ENCODE results near the gene KYNU.
"Not testable (repeated sequence)": the region's sequence is repeated elsewhere in the genome, so short reads cannot be mapped to it uniquely, and the experiment has no call there.

Gene KYNU

DNA sequence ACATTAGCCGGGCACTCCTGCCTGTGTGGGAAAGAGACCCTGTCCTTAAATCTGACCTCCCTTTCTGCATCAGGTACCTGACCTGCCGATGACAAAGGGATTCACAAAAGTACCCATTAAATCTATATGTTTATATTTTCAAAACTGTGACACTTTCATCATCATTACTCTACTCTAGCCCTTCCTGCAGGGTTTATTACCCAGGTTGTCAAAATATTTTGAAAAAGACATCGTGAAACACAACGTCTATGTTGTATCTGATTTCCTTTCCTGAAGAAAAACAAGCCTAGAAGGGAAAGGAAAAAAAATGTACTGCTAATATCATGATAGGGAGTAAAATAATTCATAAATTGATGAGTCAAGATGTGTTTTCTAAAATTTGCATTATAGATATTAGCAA is 15.2 kb upstream of the KYNU start:
- Histone ChIP-seq H3K9me3 (ENCODE audit: insufficient read depth, low read depth, low read length) (no peaks in the 10 kb centered on the region), H3K36me3 (ENCODE audit: insufficient read depth, low read length) (no peaks in the 10 kb centered on the region), H3K4me1 (ENCODE audit: insufficient read depth, low read length) (peaks cover 4% of the 10 kb centered on the region; the same call in 1 of the 2 replicates), H3K27me3 (ENCODE audit: insufficient read depth, low read length) (no peaks in the 10 kb centered on the region), H3K9ac (ENCODE audit: low read depth, low read length) (no peak overlapping the region), H3K27ac (ENCODE audit: low read depth, low read length) (no peak overlapping the region), H3K4me3 (ENCODE audit: low read length) (no peak overlapping the region)
- 98% methylated on average over 4 of the region's 4 CpGs for WGBS

DNA sequence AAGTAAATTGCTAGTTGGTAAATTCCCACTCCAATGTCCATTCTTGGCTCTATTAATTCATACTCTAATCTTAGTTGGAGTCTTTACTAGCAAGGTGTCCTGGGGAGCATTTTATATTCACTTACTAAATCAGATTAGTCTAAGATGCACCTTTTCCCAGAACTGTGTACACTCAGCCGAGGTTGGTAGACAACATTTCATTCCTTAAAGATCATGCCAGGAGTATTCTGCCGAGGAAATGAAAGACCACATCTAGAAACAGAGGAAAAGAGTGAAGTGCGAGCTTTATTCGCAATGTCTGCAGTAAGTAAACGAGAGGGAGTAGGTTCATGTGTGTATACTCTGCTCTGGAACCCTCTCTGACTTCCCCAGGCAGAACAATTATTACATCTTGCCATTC is 14.6 kb upstream of the KYNU start:
- H3K9me3 ChIP-seq (ENCODE audit: insufficient read depth, low read depth, low read length), result no peaks in the 10 kb centered on the region
- peaks cover 4% of the 10 kb centered on the region; the same call in 1 of the 2 replicates for H3K4me1 ChIP-seq (ENCODE audit: insufficient read depth, low read length)
- H3K27me3 ChIP-seq (ENCODE audit: insufficient read depth, low read length), result no peaks in the 10 kb centered on the region
- 97% methylated on average over 5 of the region's 5 CpGs for WGBS
- no peak overlapping the region for H3K9ac ChIP-seq (ENCODE audit: low read depth, low read length)
- H3K36me3 ChIP-seq (ENCODE audit: insufficient read depth, low read length), result no peaks in the 10 kb centered on the region
- no peak overlapping the region for H3K27ac ChIP-seq (ENCODE audit: low read depth, low read length)
- no peak overlapping the region for H3K4me3 ChIP-seq (ENCODE audit: low read length)

DNA sequence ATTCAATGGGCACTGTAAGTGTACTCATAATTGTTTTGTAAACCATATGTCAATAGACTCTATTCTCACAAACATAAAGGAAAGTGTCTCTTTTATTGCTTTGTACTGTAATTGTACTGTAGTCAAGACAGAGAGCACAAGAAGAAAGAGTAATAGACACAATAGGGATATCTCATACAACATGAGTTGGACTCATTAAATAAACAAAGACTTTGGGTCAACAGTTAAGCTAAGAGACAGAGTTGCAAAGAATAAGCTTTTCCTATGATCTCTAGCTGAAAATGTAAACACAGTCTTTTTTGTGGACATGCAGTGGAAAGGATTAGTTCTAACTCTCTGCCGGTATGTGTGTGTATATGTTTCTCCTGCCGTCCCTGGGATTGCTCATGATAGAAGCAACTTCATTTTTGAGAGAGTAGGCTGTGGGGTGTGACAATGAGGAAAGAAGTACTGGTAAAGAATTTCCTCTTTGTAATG is 13.9 kb upstream of the KYNU start:
- 92% methylated on average over 2 of the region's 2 CpGs for WGBS
- no peak overlapping the region for H3K27ac ChIP-seq (ENCODE audit: low read depth, low read length)
- peaks cover 4% of the 10 kb centered on the region; the same call in 1 of the 2 replicates for H3K4me1 ChIP-seq (ENCODE audit: insufficient read depth, low read length)
- H3K9ac ChIP-seq (ENCODE audit: low read depth, low read length), result no peak overlapping the region
- no peaks in the 10 kb centered on the region for H3K27me3 ChIP-seq (ENCODE audit: insufficient read depth, low read length)
- no peaks in the 10 kb centered on the region for H3K36me3 ChIP-seq (ENCODE audit: insufficient read depth, low read length)
- H3K9me3 ChIP-seq (ENCODE audit: insufficient read depth, low read depth, low read length), result no peaks in the 10 kb centered on the region
- no peak overlapping the region for H3K4me3 ChIP-seq (ENCODE audit: low read length)

DNA sequence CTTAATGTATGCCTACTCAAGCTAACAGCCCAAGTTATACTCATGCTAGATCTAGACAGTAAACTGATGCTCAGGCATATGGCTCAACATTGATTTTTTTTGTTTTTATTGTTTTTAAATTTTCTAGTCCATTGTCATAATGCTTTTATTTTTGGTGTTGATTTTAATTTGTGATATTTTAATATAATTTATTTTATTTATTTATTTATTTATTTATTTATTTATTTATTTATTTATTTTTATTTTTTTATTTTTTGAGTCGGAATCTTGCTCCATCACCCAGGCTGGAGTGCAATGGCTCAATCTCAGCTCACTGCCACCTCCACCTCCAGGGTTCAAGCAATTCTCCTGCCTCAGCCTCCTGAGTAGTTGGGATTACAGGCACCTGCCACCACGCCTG is 12.9 kb upstream of the KYNU start:
- not testable (repeated sequence) for H3K4me1 ChIP-seq (ENCODE audit: insufficient read depth, low read length); H3K9me3 ChIP-seq (ENCODE audit: insufficient read depth, low read depth, low read length); H3K9ac ChIP-seq (ENCODE audit: low read depth, low read length); H3K36me3 ChIP-seq (ENCODE audit: insufficient read depth, low read length); H3K27me3 ChIP-seq (ENCODE audit: insufficient read depth, low read length); H3K27ac ChIP-seq (ENCODE audit: low read depth, low read length); H3K4me3 ChIP-seq (ENCODE audit: low read length)
- WGBS, result 100% methylated on average over 1 of the region's 2 CpGs

DNA sequence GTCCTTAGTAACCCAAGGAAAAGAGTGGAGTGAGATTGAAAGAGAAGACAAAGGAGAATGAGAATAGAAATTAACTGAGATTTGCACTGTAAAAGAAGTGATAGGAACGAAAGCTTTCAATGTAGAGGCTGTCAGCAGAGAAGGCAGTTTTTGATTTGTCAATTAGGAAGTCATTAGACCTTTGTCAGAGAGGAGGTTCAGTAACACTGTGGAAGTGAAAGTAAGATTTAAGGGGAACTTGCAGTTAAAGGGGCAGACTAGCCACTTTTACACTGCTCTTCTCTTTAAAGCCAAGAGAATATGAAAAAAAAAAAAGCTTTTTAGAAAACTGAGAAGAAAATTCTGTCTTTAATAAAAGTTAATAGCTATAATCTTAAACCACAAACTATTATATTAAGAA is 11.5 kb upstream of the KYNU start:
- Histone ChIP-seq H3K36me3 (ENCODE audit: insufficient read depth, low read length) (no peaks in the 10 kb centered on the region), H3K9ac (ENCODE audit: low read depth, low read length) (no peak overlapping the region), H3K27me3 (ENCODE audit: insufficient read depth, low read length) (no peaks in the 10 kb centered on the region), H3K9me3 (ENCODE audit: insufficient read depth, low read depth, low read length) (no peaks in the 10 kb centered on the region), H3K4me3 (ENCODE audit: low read length) (no peak overlapping the region), H3K27ac (ENCODE audit: low read depth, low read length) (no peak overlapping the region), H3K4me1 (ENCODE audit: insufficient read depth, low read length) (peaks cover 4% of the 10 kb centered on the region; the same call in 1 of the 2 replicates)
- WGBS, result 79% methylated on average over 1 of the region's 1 CpG

DNA sequence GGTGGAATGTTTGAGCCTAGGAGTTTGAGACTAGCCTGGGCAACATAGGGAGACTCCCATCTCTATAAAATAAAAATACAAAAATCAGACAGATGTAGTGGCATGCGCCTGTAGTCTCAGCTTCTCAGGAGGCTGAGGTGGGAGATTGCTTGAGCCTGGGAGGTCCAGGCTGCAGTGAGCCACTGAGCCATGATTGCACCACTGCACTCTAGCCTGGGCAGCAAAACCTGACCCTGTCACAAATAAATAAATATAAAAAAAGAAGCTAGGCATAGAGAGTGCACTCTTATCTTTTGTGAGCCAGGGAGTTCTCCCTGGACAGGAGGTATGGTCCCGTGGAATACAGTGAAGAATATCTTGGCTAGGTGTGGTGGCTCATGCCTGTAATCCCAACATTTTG is 11.0 kb upstream of the KYNU start:
- no peaks in the 10 kb centered on the region for H3K36me3 ChIP-seq (ENCODE audit: insufficient read depth, low read length)
- no peaks in the 10 kb centered on the region for H3K27me3 ChIP-seq (ENCODE audit: insufficient read depth, low read length)
- no peak overlapping the region for H3K4me3 ChIP-seq (ENCODE audit: low read length)
- H3K27ac ChIP-seq (ENCODE audit: low read depth, low read length), result no peak overlapping the region
- H3K9ac ChIP-seq (ENCODE audit: low read depth, low read length), result no peak overlapping the region
- WGBS, result 99% methylated on average over 2 of the region's 2 CpGs
- H3K9me3 ChIP-seq (ENCODE audit: insufficient read depth, low read depth, low read length), result no peaks in the 10 kb centered on the region
- H3K4me1 ChIP-seq (ENCODE audit: insufficient read depth, low read length), result peaks cover 4% of the 10 kb centered on the region; the same call in 1 of the 2 replicates

DNA sequence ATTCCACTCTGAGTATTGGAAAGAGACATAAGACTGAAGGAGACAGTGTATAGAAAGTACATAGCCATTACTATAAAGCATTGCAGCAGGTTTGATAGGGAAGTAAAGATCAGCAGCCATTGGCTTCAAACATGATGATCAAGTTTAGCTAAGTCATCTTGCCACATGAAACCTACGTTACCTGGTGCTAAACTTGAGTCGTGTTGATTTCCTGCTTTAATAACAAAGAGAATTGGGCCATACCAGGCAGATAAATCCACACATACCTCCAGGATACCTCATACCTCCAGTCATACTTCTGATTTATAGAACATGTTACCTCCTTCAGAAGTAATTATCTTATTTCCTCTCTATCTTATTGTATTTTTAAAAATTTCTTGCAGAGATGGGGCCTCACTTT is 10.3 kb upstream of the KYNU start:
- WGBS, result 98% methylated on average over 2 of the region's 2 CpGs
- H3K27me3 ChIP-seq (ENCODE audit: insufficient read depth, low read length), result no peaks in the 10 kb centered on the region
- no peak overlapping the region for H3K4me3 ChIP-seq (ENCODE audit: low read length)
- H3K9me3 ChIP-seq (ENCODE audit: insufficient read depth, low read depth, low read length), result no peaks in the 10 kb centered on the region
- no peak overlapping the region for H3K27ac ChIP-seq (ENCODE audit: low read depth, low read length)
- no peaks in the 10 kb centered on the region for H3K36me3 ChIP-seq (ENCODE audit: insufficient read depth, low read length)
- H3K9ac ChIP-seq (ENCODE audit: low read depth, low read length), result no peak overlapping the region
- H3K4me1 ChIP-seq (ENCODE audit: insufficient read depth, low read length), result peaks cover 4% of the 10 kb centered on the region; the same call in 1 of the 2 replicates

DNA sequence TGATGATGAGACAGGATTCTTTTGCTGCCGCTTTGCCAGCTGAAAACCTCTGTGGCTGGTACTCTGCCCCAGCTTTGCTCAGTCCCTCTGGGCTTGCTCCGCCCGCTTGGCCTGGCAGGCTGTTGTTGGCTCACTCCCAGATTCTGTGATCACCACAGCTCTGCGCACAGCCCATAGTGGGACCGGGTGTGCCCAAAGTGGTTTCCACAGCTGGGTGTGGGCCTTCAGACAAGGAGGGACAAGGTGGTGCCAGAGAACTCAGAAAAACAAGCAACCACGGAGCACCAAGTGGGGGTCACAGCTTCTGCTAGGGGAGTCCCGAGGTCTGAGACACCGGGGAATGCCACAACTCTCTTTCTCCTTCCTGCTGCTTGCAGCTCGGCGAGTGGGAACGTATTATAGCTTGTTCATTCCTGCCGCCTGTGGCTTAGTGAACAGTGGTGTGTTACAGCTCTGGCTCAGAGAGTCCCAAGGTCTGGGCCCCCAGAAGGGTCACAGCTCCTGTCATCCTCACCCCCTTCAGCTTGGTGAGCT is 9.2 kb upstream of the KYNU start:
- H3K27ac ChIP-seq (ENCODE audit: low read depth, low read length), result no peak overlapping the region
- H3K36me3 ChIP-seq (ENCODE audit: insufficient read depth, low read length), result no peaks in the 10 kb centered on the region
- H3K9ac ChIP-seq (ENCODE audit: low read depth, low read length), result no peak overlapping the region
- no peaks in the 10 kb centered on the region for H3K27me3 ChIP-seq (ENCODE audit: insufficient read depth, low read length)
- WGBS, result 98% methylated on average over 12 of the region's 12 CpGs
- no peak overlapping the region for H3K4me3 ChIP-seq (ENCODE audit: low read length)
- no peaks in the 10 kb centered on the region for H3K9me3 ChIP-seq (ENCODE audit: insufficient read depth, low read depth, low read length)
- peaks cover 4% of the 10 kb centered on the region; the same call in 1 of the 2 replicates for H3K4me1 ChIP-seq (ENCODE audit: insufficient read depth, low read length)

DNA sequence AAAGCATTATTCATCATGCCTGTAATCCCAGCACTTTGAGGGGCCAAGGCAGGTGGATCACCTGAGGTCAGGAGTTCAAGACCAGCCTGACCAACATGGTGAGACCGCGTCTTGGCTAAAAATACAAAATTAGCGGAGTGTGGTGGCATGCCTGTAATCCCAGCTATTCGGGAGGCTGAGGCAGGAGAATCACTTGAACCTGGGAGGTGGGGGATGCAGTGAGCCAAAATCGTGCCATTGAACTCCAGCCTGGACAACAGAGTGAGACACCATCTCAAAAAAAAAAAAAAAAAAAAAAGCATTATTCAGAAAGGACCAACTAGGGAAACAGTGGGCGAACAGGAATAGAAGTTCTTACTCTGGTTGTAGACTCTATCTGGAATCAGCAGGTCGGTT is 8.4 kb upstream of the KYNU start:
- H3K9ac ChIP-seq (ENCODE audit: low read depth, low read length); H3K4me1 ChIP-seq (ENCODE audit: insufficient read depth, low read length); H3K27ac ChIP-seq (ENCODE audit: low read depth, low read length); H3K4me3 ChIP-seq (ENCODE audit: low read length); H3K27me3 ChIP-seq (ENCODE audit: insufficient read depth, low read length); H3K9me3 ChIP-seq (ENCODE audit: insufficient read depth, low read depth, low read length); H3K36me3 ChIP-seq (ENCODE audit: insufficient read depth, low read length): not testable (repeated sequence)
- WGBS, result 94% methylated on average over 6 of the region's 7 CpGs

DNA sequence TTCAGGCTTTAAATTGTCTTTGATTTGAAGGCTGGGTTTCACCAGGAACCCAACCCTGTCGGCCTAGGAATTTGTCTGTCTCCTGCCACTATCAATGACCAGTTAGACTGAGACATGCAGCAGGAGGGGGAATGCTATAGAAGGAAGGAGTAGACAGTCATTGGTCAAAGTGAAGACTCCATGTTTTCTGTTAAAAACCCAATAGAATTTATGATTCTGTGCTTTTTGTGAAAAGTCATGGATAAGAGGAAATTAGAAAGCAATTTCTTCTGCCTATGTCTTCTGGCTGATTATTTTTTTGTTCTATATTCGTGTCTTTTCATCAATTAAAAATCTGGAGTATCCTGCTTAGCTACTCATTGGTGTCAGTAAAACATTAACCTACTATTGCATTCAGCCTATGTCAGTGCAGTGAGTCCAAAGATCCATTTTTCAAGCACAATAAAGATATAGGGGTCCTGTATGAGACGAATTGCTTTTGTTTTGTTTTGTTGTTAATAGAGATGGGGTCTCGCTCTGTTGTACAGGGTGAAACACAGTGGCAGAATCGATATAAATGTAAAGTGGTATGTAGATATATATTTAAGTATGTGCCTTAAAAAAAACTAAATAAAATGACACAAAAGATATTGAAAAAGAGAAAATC is 7.9 kb upstream of the KYNU start:
- Histone ChIP-seq H3K27ac (ENCODE audit: low read depth, low read length) (no peak overlapping the region), H3K4me1 (ENCODE audit: insufficient read depth, low read length) (peaks cover 4% of the 10 kb centered on the region; the same call in 1 of the 2 replicates), H3K36me3 (ENCODE audit: insufficient read depth, low read length) (no peaks in the 10 kb centered on the region), H3K9me3 (ENCODE audit: insufficient read depth, low read depth, low read length) (no peaks in the 10 kb centered on the region), H3K27me3 (ENCODE audit: insufficient read depth, low read length) (no peaks in the 10 kb centered on the region), H3K9ac (ENCODE audit: low read depth, low read length) (no peak overlapping the region), H3K4me3 (ENCODE audit: low read length) (no peak overlapping the region)
- 98% methylated on average over 5 of the region's 5 CpGs for WGBS

DNA sequence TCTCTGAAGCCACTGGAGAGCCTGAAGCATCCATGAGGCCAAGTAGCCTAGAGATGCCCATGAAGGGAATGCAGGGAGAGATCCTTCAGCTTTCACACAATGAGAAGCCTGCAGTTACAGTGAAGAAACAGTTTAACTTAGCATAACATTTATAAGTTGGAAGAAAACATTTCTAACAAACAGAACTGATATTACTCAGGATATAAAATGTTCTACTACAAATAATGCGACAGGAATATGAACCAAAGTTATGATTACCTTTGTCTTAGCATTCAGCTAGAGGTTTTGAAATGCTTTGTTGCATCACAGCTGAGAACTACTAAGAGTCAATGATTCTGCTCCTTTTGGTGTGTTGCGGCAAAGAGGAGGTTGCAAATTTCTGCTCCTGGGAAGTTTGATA is 6.9 kb upstream of the KYNU start:
- peaks cover 4% of the 10 kb centered on the region; the same call in 1 of the 2 replicates for H3K4me1 ChIP-seq (ENCODE audit: insufficient read depth, low read length)
- H3K27ac ChIP-seq (ENCODE audit: low read depth, low read length), result no peak overlapping the region
- no peak overlapping the region for H3K9ac ChIP-seq (ENCODE audit: low read depth, low read length)
- no peaks in the 10 kb centered on the region for H3K9me3 ChIP-seq (ENCODE audit: insufficient read depth, low read depth, low read length)
- WGBS, result 80% methylated on average over 2 of the region's 2 CpGs
- H3K27me3 ChIP-seq (ENCODE audit: insufficient read depth, low read length), result no peaks in the 10 kb centered on the region
- no peaks in the 10 kb centered on the region for H3K36me3 ChIP-seq (ENCODE audit: insufficient read depth, low read length)
- H3K4me3 ChIP-seq (ENCODE audit: low read length), result no peak overlapping the region

All from HUES64 (cell line).